ENCODE results near the gene PLEKHM1. TPM values are rescaled to one million over a fixed set of nuclear protein-coding genes. Genes with fewer than 3 reads are reported as not detected.
"Not testable (repeated sequence)": the region's sequence is repeated elsewhere in the genome, so short reads cannot be mapped to it uniquely, and the experiment has no call there.

PLEKHM1 gene
- polyA plus RNA-seq, 2 of the 4 experiments (the other 2 are of a cell fraction) = 13.4 to 14.8 TPM

- H3K4me3 ChIP-seq; H3K4me2 ChIP-seq; H3K4me1 ChIP-seq; ATAC-seq; CTCF ChIA-PET; POLR2A ChIA-PET; H3K27ac ChIP-seq; DNase-seq (ENCODE audit: low read depth in 1 of 2, low spot score in 1 of 2); FAIRE-seq; H3K9me3 ChIP-seq: not testable (repeated sequence)
- WGBS (ENCODE audit: missing lambda C conversion rate) = 91% methylated on average over 5 of the region's 5 CpGs
- TF ChIP-seq MAFK (IDR thresholded peaks at IDR 0.05; ENCODE audit: partially characterized antibody) = peak; percentile 78
Observed at GRCh38 chr17:45494556-45494955, 4.0 kb upstream of the PLEKHM1 start.

- H3K4me2 ChIP-seq; DNase-seq (ENCODE audit: low read depth in 1 of 2, low spot score in 1 of 2); CTCF ChIA-PET; ATAC-seq; H3K27ac ChIP-seq; H3K4me3 ChIP-seq; FAIRE-seq; H3K9me3 ChIP-seq; POLR2A ChIA-PET: not testable (repeated sequence)
- H3K4me1 ChIP-seq = peaks cover 23% of the 10 kb centered on the region
- 88% methylated on average over 4 of the region's 4 CpGs for WGBS (ENCODE audit: missing lambda C conversion rate)
Observed at GRCh38 chr17:45492156-45492555, 1.6 kb upstream of the PLEKHM1 start.

- Histone ChIP-seq H3K4me3 (peak overlapping the region; percentile 93), H3K27ac (peak overlapping the region; percentile 81 to 90), H3K4me1 (peaks cover 23% of the 10 kb centered on the region), H3K4me2 (peak overlapping the region; percentile 100)
- WGBS (ENCODE audit: missing lambda C conversion rate) = 2% methylated on average over 24 of the region's 30 CpGs
- POLR2A ChIA-PET, H3K9me3 ChIP-seq, FAIRE-seq, CTCF ChIA-PET: not testable (repeated sequence)
- peak; percentile 60 to 75 for ATAC-seq
- DNase-seq (ENCODE audit: low read depth in 1 of 2, low spot score in 1 of 2) = peak; percentile 8 to 39
Observed at GRCh38 chr17:45490198-45490597, 323 bp downstream of the PLEKHM1 start.

- Histone ChIP-seq H3K4me2 (peak overlapping the region; percentile 57), H3K27ac (peak overlapping the region; percentile 53 to 79; a peak in 5 of 6 replicates), H3K4me1 (peaks cover 23% of the 10 kb centered on the region)
- WGBS (ENCODE audit: missing lambda C conversion rate) = 14% methylated on average over 2 of the region's 2 CpGs
- FAIRE-seq, H3K4me3 ChIP-seq, POLR2A ChIA-PET, CTCF ChIA-PET, H3K9me3 ChIP-seq: not testable (repeated sequence)
- peak; percentile 61 to 83 for DNase-seq (ENCODE audit: low read depth in 1 of 2, low spot score in 1 of 2)
- TF ChIP-seq FOSL2 (IDR thresholded peaks at IDR 0.05) = peak; percentile 62; the same call in 1 of the 2 replicates
- TF ChIP-seq FOSL2 (CRISPR knock-in tag; IDR thresholded peaks at IDR 0.05) = peak; percentile 99
- TF ChIP-seq NFE2L2 (conservative IDR thresholded peaks at IDR 0.05; ENCODE audit: low read length) = peak; percentile 84
- peak; percentile 53 for TF ChIP-seq JUNB (IDR thresholded peaks at IDR 0.05)
- 0 out of 5 replicates have a peak, but pooled peaks of 1 of the 2 experiments have one; percentile 19 for TF ChIP-seq JUN (IDR thresholded peaks at IDR 0.05)
- peak; percentile 45; the same call in 1 of the 2 replicates for TF ChIP-seq USF2 (IDR thresholded peaks at IDR 0.05)
- TF ChIP-seq MAFK (IDR thresholded peaks at IDR 0.05; ENCODE audit: partially characterized antibody) = peak; percentile 100
- peak; percentile 52 to 88 for TF ChIP-seq CEBPB (IDR thresholded peaks at IDR 0.05)
- ATAC-seq = peak; percentile 33 to 36
Observed at GRCh38 chr17:45487704-45488103, 2.8 kb downstream of the PLEKHM1 start.

GRCh38 chr17:45483591-45484216, 6.8 kb downstream of the PLEKHM1 start:
- CTCF ChIA-PET; H3K4me3 ChIP-seq; ATAC-seq; FAIRE-seq; H3K27ac ChIP-seq; H3K9me3 ChIP-seq; H3K4me2 ChIP-seq; POLR2A ChIA-PET; DNase-seq (ENCODE audit: low read depth in 1 of 2, low spot score in 1 of 2): not testable (repeated sequence)
- peaks cover 15% of the 10 kb centered on the region for H3K4me1 ChIP-seq
- 86% methylated on average over 5 of the region's 5 CpGs for WGBS (ENCODE audit: missing lambda C conversion rate)

- CTCF ChIA-PET, H3K27ac ChIP-seq: not testable (repeated sequence)
Observed at GRCh38 chr17:45483177-45483576, 7.3 kb downstream of the PLEKHM1 start.

GRCh38 chr17:45482317-45482716, 8.2 kb downstream of the PLEKHM1 start:
- H3K4me1 ChIP-seq; DNase-seq (ENCODE audit: low read depth in 1 of 2, low spot score in 1 of 2); CTCF ChIA-PET; FAIRE-seq; H3K9me3 ChIP-seq; ATAC-seq; H3K4me3 ChIP-seq; H3K27ac ChIP-seq; H3K4me2 ChIP-seq; POLR2A ChIA-PET: not testable (repeated sequence)
- WGBS (ENCODE audit: missing lambda C conversion rate) = 84% methylated on average over 4 of the region's 4 CpGs

More at GRCh38 chr17:45483177-45483576, 7.3 kb downstream of the PLEKHM1 start:
- POLR2A ChIA-PET; FAIRE-seq; H3K4me3 ChIP-seq; H3K4me1 ChIP-seq; H3K4me2 ChIP-seq; ATAC-seq; H3K9me3 ChIP-seq; DNase-seq (ENCODE audit: low read depth in 1 of 2, low spot score in 1 of 2): not testable (repeated sequence)
- 97% methylated on average over 2 of the region's 3 CpGs for WGBS (ENCODE audit: missing lambda C conversion rate)

- CTCF ChIA-PET; H3K4me2 ChIP-seq; FAIRE-seq; H3K27ac ChIP-seq; H3K4me3 ChIP-seq; DNase-seq (ENCODE audit: low read depth in 1 of 2, low spot score in 1 of 2); ATAC-seq; H3K4me1 ChIP-seq; POLR2A ChIA-PET; H3K9me3 ChIP-seq: not testable (repeated sequence)
- WGBS (ENCODE audit: missing lambda C conversion rate) = 94% methylated on average over 14 of the region's 14 CpGs
Observed at GRCh38 chr17:45475436-45475835, 15.1 kb downstream of the PLEKHM1 start.

GRCh38 chr17:45472249-45472648, 18.3 kb downstream of the PLEKHM1 start:
- H3K9me3 ChIP-seq; H3K4me1 ChIP-seq; H3K27ac ChIP-seq; H3K4me3 ChIP-seq; H3K4me2 ChIP-seq; FAIRE-seq; POLR2A ChIA-PET; CTCF ChIA-PET; DNase-seq (ENCODE audit: low read depth in 1 of 2, low spot score in 1 of 2): not testable (repeated sequence)
- peak in 1 of 2 experiments; percentile 12; a peak in 1 of 6 replicates for ATAC-seq
- WGBS (ENCODE audit: missing lambda C conversion rate) = 67% methylated on average over 3 of the region's 3 CpGs

- DNase-seq (ENCODE audit: low read depth in 1 of 2, low spot score in 1 of 2) = not testable (repeated sequence)
Observed at GRCh38 chr17:45469204-45469563, 21.3 kb downstream of the PLEKHM1 start.

More at GRCh38 chr17:45469204-45469563, 21.3 kb downstream of the PLEKHM1 start:
- H3K4me2 ChIP-seq, H3K27ac ChIP-seq, H3K4me3 ChIP-seq, CTCF ChIA-PET, POLR2A ChIA-PET, H3K9me3 ChIP-seq, FAIRE-seq, H3K4me1 ChIP-seq: not testable (repeated sequence)
- peak; percentile 31 to 34; a peak in 4 of 6 replicates for ATAC-seq
- whole genome bisulfite sequencing (ENCODE audit: missing lambda C conversion rate) = 71% methylated on average over 4 of the region's 4 CpGs
